ENCODE measurements around the gene SMIM7. TPM values are rescaled to one million over a fixed set of nuclear protein-coding genes. Genes with fewer than 3 reads are reported as not detected.
A peak's percentile ranks its signal among the peaks of the same experiment; 100 is the strongest.

The SMIM7 gene
- total RNA-seq, 1 experiment from 2014 or later: 77.6 TPM

DNA sequence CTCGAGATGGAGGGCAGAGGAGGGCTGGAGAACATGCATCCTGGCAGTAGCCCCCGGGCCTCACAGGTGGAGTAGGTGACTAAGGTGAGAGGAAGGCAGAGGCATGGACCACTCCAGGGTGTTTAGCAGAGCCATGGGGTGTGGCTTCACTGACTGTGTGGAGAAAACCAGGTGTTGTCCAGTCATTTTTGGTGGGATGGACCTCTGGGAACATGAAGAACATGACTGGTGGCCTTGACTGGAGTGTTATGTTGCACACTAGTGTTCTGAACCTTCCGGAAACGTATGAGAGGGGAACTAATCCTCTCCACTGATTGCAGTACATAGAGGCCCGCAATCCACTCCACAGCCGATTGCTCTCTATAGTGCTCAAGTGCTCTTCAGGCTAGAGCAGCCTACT is 48.8 kb downstream of the SMIM7 start:
- Histone ChIP-seq H2AFZ (ENCODE audit: low read length) (no peak overlapping the region), H3K4ac (ENCODE audit: low read depth, low read length) (no peak overlapping the region), H2BK15ac (ENCODE audit: low read depth, low read length) (no peak overlapping the region), H3K27ac (ENCODE audit: insufficient read length, low read depth, low read length) (no peak overlapping the region), H4K91ac (ENCODE audit: insufficient read length, low read depth, low read length) (no peak overlapping the region), H4K8ac (replicated peaks; ENCODE audit: insufficient read length, low read depth, low read length) (no peak overlapping the region), H3K4me2 (ENCODE audit: insufficient read depth, insufficient read length, low read length) (no peak overlapping the region), H2BK5ac (ENCODE audit: insufficient read length, low read length) (no peak overlapping the region), H2BK12ac (ENCODE audit: insufficient read length, low read depth, low read length) (no peak overlapping the region), H3K18ac (ENCODE audit: insufficient read length, low read depth, low read length) (no peak overlapping the region), H3K14ac (ENCODE audit: insufficient read depth, low read length) (no peak overlapping the region), H2BK20ac (ENCODE audit: low read depth, low read length, poor library complexity, severe bottlenecking) (no peak overlapping the region), H3K56ac (ENCODE audit: insufficient read length, low read depth, low read length) (no peak overlapping the region), H3K9ac (ENCODE audit: extremely low read depth, insufficient read length, low read length) (no peak overlapping the region), H3T11ph (ENCODE audit: low read length) (no peak overlapping the region), H3K79me2 (ENCODE audit: insufficient read depth, low read length) (peaks cover 29% of the 10 kb centered on the region; the same call in 1 of the 2 replicates), H3K23ac (ENCODE audit: insufficient read length, low read depth, low read length) (no peak overlapping the region), H3K23me2 (ENCODE audit: insufficient read length, low read depth, low read length, poor library complexity, severe bottlenecking) (no peaks in the 10 kb centered on the region), H2BK120ac (ENCODE audit: low read depth, low read length, poor library complexity, severe bottlenecking) (no peak overlapping the region), H3K79me1 (ENCODE audit: insufficient read depth, low read depth, low read length, poor library complexity, severe bottlenecking) (peaks cover 11% of the 10 kb centered on the region), H3K4me1 (ENCODE audit: insufficient read depth, low read length) (no peaks in the 10 kb centered on the region; the same call in 1 of the 2 replicates), H3K27me3 (ENCODE audit: insufficient read depth, low read length) (no peaks in the 10 kb centered on the region), H4K20me1 (ENCODE audit: control insufficient read depth, insufficient read depth, insufficient read length) (no peaks in the 10 kb centered on the region), H3K9me3 (ENCODE audit: control insufficient read depth, low read depth, low read length) (no peaks in the 10 kb centered on the region), H2AK5ac (ENCODE audit: insufficient read length, low read length) (no peak overlapping the region), H4K5ac (ENCODE audit: insufficient read length, low read depth, low read length) (no peak overlapping the region)
- H3K9me3 Mint-ChIP-seq: no peaks in the 10 kb centered on the region
- no peaks in the 10 kb centered on the region for H3K36me3 Mint-ChIP-seq (ENCODE audit: insufficient read depth in 1 of 3, low read depth in 3 of 3)
- peak overlapping the region in 2 of 3 experiments; percentile 3 to 70; a peak in 3 of 7 replicates for H3K27ac Mint-ChIP-seq
- no peaks in the 10 kb centered on the region; the same call in 1 of the 2 replicates for H3K27me3 Mint-ChIP-seq (ENCODE audit: low read depth)
- no CpG with 5 or more reads among the region's 6 CpGs for WGBS (ENCODE audit: extremely low coverage, insufficient read length, low lambda C conversion rate)
- TF ChIP-seq, protein P1, sequence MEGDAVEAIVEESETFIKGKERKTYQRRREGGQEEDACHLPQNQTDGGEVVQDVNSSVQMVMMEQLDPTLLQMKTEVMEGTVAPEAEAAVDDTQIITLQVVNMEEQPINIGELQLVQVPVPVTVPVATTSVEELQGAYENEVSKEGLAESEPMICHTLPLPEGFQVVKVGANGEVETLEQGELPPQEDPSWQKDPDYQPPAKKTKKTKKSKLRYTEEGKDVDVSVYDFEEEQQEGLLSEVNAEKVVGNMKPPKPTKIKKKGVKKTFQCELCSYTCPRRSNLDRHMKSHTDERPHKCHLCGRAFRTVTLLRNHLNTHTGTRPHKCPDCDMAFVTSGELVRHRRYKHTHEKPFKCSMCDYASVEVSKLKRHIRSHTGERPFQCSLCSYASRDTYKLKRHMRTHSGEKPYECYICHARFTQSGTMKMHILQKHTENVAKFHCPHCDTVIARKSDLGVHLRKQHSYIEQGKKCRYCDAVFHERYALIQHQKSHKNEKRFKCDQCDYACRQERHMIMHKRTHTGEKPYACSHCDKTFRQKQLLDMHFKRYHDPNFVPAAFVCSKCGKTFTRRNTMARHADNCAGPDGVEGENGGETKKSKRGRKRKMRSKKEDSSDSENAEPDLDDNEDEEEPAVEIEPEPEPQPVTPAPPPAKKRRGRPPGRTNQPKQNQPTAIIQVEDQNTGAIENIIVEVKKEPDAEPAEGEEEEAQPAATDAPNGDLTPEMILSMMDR (conservative IDR thresholded peaks at IDR 0.05): no peak
- H3K4me3 Mint-ChIP-seq: no peak overlapping the region
- H3K4me1 Mint-ChIP-seq: peaks cover 6 to 10% of the 10 kb centered on the region in 2 experiments
- DNase-seq: no peak

Data from H9 (cell line).